MM.1S (cell line): ENCODE data around the gene PMF1.

Experiments
- DNase-seq: peaks from one replicate; pipeline ENCODE4 v3.0.0-alpha.2; 2015
- H2AFZ ChIP-seq: fragments of 300-600 bp; sonication (generic); 2 replicates; pipeline ENCODE4 v1.6.0; 2016; ENCODE audit warnings: antibody characterized with exemption, low read length
- H3F3A ChIP-seq: fragments of 300-600 bp; sonication (generic); 2 replicates; pipeline ENCODE4 v1.6.1; 2016; ENCODE audit warnings: mild to moderate bottlenecking, antibody characterized with exemption, low read length, moderate library complexity, mixed read lengths; ENCODE audit not compliant: insufficient read depth
- H3K27ac ChIP-seq: fragments of 300-600 bp; sonication (generic); 2 replicates; pipeline ENCODE4 v1.5.1; 2016; ENCODE audit warnings: mild to moderate bottlenecking, low read length
- H3K27me3 ChIP-seq: fragments of 300-600 bp; sonication (generic); replicated peaks from 2 replicates; pipeline ENCODE4 v1.6.0; 2016; ENCODE audit warnings: low read length; ENCODE audit not compliant: insufficient read depth
- H3K36me3 ChIP-seq: fragments of 300-600 bp; sonication (generic); replicated peaks from 2 replicates; pipeline ENCODE4 v1.6.1; 2016; ENCODE audit warnings: mild to moderate bottlenecking, low read length, mixed read lengths; ENCODE audit not compliant: insufficient read depth
- H3K4me1 ChIP-seq: fragments of 300-600 bp; sonication (generic); 2 replicates; pipeline ENCODE4 v1.6.1; 2016; ENCODE audit warnings: low read length, mixed read lengths
- H3K4me2 ChIP-seq: fragments of 300-600 bp; sonication (generic); 2 replicates; pipeline ENCODE4 v1.6.0; 2016; ENCODE audit warnings: low read depth, low read length
- H3K4me3 ChIP-seq: fragments of 300-600 bp; sonication (generic); 2 replicates; pipeline ENCODE4 v1.5.1; 2016; ENCODE audit warnings: low read length, mixed read lengths
- H3K79me2 ChIP-seq: fragments of 300-600 bp; sonication (generic); 2 replicates; pipeline ENCODE4 v1.6.1; 2016; ENCODE audit warnings: mixed run types, low read length, mixed read lengths
- H3K9ac ChIP-seq: fragments of 300-600 bp; sonication (generic); 2 replicates; pipeline ENCODE4 v1.6.1; 2016; ENCODE audit warnings: low read length, mixed read lengths
- H3K9me2 ChIP-seq: fragments of 300-600 bp; sonication (generic); replicated peaks from 2 replicates; pipeline ENCODE4 v1.6.1; 2016; ENCODE audit warnings: mild to moderate bottlenecking, low read length, mixed read lengths; ENCODE audit not compliant: insufficient read depth
- H3K9me3 ChIP-seq: fragments of 300-600 bp; sonication (generic); replicated peaks from 2 replicates; pipeline ENCODE4 v1.6.1; 2016; ENCODE audit warnings: mild to moderate bottlenecking, low read length, mixed read lengths; ENCODE audit not compliant: insufficient read depth
- H4K20me1 ChIP-seq: fragments of 300-600 bp; sonication (generic); 2 replicates; pipeline ENCODE4 v1.6.1; 2016; ENCODE audit warnings: mild to moderate bottlenecking, low read length, moderate library complexity, mixed read lengths; ENCODE audit not compliant: insufficient read depth
- EZH2 ChIP-seq: fragments of 300-600 bp; sonication (generic); optimal IDR thresholded peaks from 2 replicates; pipeline ENCODE3; 2017; ENCODE audit warnings: low read depth, mild to moderate bottlenecking, antibody characterized with exemption, low read length, mixed read lengths
- EZH2phosphoT487 ChIP-seq: fragments of 300-600 bp; sonication (generic); IDR thresholded peaks from 2 replicates; pipeline ENCODE4 v1.6.1; 2018; ENCODE audit warnings: antibody characterized with exemption, low read length
- TF ChIP-seq, protein P1 (sequence below): fragments of 300-600 bp; sonication (generic); IDR thresholded peaks from 2 replicates; pipeline ENCODE4 v1.5.1; 2016; ENCODE audit warnings: antibody characterized with exemption, low read length, mixed read lengths

The PMF1 gene

GRCh38 chr1:156276532-156276931 lies 63.7 kb downstream of the PMF1 start:
- Histone ChIP-seq H3K27me3 (no peaks in the 10 kb centered on the region), H3K79me2 (peaks cover 58% of the 10 kb centered on the region), H3K4me1 (peaks cover 13% of the 10 kb centered on the region; the same call in 1 of the 2 replicates), H3F3A (peaks cover 2% of the 10 kb centered on the region), H3K27ac (no peak overlapping the region), H3K9ac (no peak overlapping the region), H2AFZ (no peak overlapping the region), H3K9me3 (no peaks in the 10 kb centered on the region), H3K36me3 (peaks cover 40% of the 10 kb centered on the region), H3K4me2 (no peak overlapping the region), H4K20me1 (0 out of 2 replicates have a peak, but pooled peaks cover 3% of the 10 kb centered on the region), H3K9me2 (no peaks in the 10 kb centered on the region), H3K4me3 (no peak overlapping the region)
- TF ChIP-seq EZH2: no peak
- TF ChIP-seq, protein P1, sequence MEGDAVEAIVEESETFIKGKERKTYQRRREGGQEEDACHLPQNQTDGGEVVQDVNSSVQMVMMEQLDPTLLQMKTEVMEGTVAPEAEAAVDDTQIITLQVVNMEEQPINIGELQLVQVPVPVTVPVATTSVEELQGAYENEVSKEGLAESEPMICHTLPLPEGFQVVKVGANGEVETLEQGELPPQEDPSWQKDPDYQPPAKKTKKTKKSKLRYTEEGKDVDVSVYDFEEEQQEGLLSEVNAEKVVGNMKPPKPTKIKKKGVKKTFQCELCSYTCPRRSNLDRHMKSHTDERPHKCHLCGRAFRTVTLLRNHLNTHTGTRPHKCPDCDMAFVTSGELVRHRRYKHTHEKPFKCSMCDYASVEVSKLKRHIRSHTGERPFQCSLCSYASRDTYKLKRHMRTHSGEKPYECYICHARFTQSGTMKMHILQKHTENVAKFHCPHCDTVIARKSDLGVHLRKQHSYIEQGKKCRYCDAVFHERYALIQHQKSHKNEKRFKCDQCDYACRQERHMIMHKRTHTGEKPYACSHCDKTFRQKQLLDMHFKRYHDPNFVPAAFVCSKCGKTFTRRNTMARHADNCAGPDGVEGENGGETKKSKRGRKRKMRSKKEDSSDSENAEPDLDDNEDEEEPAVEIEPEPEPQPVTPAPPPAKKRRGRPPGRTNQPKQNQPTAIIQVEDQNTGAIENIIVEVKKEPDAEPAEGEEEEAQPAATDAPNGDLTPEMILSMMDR: no peak
- no peak for TF ChIP-seq EZH2phosphoT487
- DNase-seq: no peak

DNA sequence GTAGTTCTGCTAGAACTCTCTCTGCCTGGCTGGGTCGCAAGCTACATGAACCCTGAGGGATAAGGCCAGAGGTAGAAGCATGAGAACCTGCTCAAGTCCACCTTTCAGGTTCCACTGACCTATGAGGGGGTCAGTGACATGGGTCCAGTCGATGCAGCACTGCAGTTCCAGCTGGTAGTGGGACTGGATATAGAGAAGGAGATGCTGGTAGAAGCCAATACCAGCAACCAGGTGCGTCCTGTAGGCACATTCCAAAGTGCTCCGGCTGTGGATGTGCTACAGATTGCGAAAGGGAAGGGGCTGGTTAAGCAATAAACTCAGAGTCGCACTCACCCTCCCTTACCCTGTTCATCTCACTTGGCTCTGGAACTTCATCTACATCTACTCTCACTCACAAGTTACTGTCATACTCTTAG lies 64.2 kb downstream of the PMF1 start:
- no peak overlapping the region for H3K9ac ChIP-seq

GRCh38 chr1:156279837-156280236 lies 67.0 kb downstream of the PMF1 start:
- TF ChIP-seq EZH2: no peak
- TF ChIP-seq, protein P1: no peak
- peaks cover 85% of the 10 kb centered on the region for H3K79me2 ChIP-seq
- H4K20me1 ChIP-seq: 0 out of 2 replicates have a peak, but pooled peaks cover 3% of the 10 kb centered on the region
- H3K4me2 ChIP-seq: no peak overlapping the region
- H3K36me3 ChIP-seq: peaks cover 25% of the 10 kb centered on the region
- H3F3A ChIP-seq: peaks cover 7% of the 10 kb centered on the region
- DNase-seq: no peak
- no peak overlapping the region for H2AFZ ChIP-seq
- no peak overlapping the region for H3K9ac ChIP-seq
- H3K9me3 ChIP-seq: no peaks in the 10 kb centered on the region
- no peak overlapping the region for H3K27ac ChIP-seq
- no peak overlapping the region for H3K4me3 ChIP-seq
- no peaks in the 10 kb centered on the region for H3K27me3 ChIP-seq
- no peaks in the 10 kb centered on the region for H3K9me2 ChIP-seq
- peaks cover 23% of the 10 kb centered on the region; the same call in 1 of the 2 replicates for H3K4me1 ChIP-seq

More for the DNA sequence above, 64.2 kb downstream of the PMF1 start:
- no peak overlapping the region for H2AFZ ChIP-seq
- no peak for TF ChIP-seq EZH2
- TF ChIP-seq, protein P1: no peak
- TF ChIP-seq EZH2phosphoT487: no peak
- no peak overlapping the region for H3K27ac ChIP-seq
- H4K20me1 ChIP-seq: 0 out of 2 replicates have a peak, but pooled peaks cover 3% of the 10 kb centered on the region
- peaks cover 63% of the 10 kb centered on the region for H3K79me2 ChIP-seq
- peaks cover 7% of the 10 kb centered on the region for H3F3A ChIP-seq
- H3K4me1 ChIP-seq: peaks cover 13% of the 10 kb centered on the region; the same call in 1 of the 2 replicates
- H3K27me3 ChIP-seq: no peaks in the 10 kb centered on the region
- H3K4me2 ChIP-seq: no peak overlapping the region
- H3K36me3 ChIP-seq: peaks cover 39% of the 10 kb centered on the region
- H3K9me2 ChIP-seq: no peaks in the 10 kb centered on the region
- H3K4me3 ChIP-seq: no peak overlapping the region
- no peak for DNase-seq
- no peaks in the 10 kb centered on the region for H3K9me3 ChIP-seq
